RWPE1 (cell line): ENCODE data around the gene POLG.

ENCODE experiments used
- CTCF ChIA-PET: fragments of 350-600 bp; sonication (Branson Sonifier 250); formaldehyde crosslinking; extraction: SDS; loops from one replicate; lab custom pipeline; 2021; lab: Yijun Ruan, JAX
- POLR2A ChIA-PET: fragments of 400-600 bp; formaldehyde crosslinking; extraction: SDS; loops from one replicate; lab custom pipeline; 2020; ENCODE audit warnings: antibody characterized with exemption; ENCODE audit not compliant: low non-redundant PET; lab: Yijun Ruan, JAX
- DNase-seq: peaks from one replicate; pipeline ENCODE4 v3.0.0; 2012; ENCODE audit warnings: low spot score
- H3K27ac ChIP-seq: fragments of 450-650 bp; 2 replicates; pipeline ENCODE4 v1.5.1; 2017
- TF ChIP-seq, protein P1 (sequence below): fragments of 450-650 bp; conservative IDR thresholded peaks from 2 replicates; pipeline ENCODE4 v1.5.1; 2017; ENCODE audit warnings: low read depth, mild to moderate bottlenecking

Gene POLG

DNA sequence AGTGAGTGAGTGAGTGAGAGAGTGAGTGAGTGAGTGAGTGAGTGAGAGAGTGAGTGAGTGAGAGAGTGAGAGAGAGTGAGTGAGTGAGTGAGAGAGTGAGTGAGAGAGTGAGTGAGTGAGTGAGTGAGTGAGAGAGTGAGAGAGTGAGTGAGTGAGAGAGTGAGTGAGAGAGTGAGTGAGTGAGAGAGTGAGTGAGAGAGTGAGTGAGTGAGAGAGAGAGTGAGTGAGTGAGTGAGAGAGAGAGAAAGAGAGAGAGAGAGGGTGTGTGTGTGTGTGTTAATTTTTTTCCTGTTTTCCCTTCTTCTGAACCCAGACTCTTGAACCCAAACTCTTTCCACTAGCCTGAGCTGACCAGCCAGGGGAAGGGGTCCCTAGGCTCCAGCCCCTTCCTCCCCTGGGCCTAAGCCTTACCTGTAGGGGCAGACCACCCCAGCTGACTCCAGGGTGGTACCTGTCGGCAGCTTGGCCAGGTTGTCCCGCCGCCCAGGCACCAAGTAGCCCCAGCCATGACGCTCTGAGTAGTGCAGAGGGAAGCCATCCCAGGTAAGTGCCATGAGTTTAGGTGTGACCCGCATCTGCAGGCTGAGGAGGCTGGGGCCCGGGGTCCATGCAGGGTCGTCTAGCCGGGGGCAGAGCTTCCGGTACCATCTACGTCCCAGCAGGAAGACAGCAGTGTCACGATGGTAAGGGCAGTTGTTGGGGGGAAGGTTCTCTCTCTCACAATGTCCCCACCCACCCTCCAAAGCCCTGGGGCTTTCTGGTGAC, 9.4 kb downstream of the POLG start:
- CTCF ChIA-PET = interaction anchor here (1.0 kb wide), 1 partner anchor 13 kb away, joined by 3 read pairs; no protein-coding TSS in a partner anchor
- no peak for DNase-seq
- POLR2A ChIA-PET = no interaction called here
- no peak overlapping the region for H3K27ac ChIP-seq
- TF ChIP-seq, protein P1, sequence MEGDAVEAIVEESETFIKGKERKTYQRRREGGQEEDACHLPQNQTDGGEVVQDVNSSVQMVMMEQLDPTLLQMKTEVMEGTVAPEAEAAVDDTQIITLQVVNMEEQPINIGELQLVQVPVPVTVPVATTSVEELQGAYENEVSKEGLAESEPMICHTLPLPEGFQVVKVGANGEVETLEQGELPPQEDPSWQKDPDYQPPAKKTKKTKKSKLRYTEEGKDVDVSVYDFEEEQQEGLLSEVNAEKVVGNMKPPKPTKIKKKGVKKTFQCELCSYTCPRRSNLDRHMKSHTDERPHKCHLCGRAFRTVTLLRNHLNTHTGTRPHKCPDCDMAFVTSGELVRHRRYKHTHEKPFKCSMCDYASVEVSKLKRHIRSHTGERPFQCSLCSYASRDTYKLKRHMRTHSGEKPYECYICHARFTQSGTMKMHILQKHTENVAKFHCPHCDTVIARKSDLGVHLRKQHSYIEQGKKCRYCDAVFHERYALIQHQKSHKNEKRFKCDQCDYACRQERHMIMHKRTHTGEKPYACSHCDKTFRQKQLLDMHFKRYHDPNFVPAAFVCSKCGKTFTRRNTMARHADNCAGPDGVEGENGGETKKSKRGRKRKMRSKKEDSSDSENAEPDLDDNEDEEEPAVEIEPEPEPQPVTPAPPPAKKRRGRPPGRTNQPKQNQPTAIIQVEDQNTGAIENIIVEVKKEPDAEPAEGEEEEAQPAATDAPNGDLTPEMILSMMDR = no peak

DNA sequence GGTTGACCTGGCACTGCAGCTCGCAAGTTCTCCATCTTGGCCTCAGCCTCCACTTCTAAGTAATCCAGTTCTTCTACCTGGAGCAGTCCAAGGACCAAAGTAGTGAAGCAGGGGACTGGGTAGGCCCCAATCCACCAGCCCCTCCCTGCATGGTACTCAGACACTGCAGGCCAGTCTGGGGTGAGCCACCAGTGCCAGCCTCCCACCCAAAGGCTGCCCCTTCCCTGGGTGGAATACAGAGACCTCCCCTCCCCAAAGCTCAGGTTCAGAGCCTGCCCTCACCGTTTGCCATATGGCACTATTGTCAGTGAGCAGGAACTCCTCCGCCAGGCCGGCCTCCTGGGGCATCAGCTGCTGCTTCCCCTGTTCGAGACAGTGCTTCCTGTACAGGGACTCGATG, 10.8 kb downstream of the POLG start:
- ChIA-PET POLR2A (no interaction called here), CTCF (no interaction called here)
- no peak for DNase-seq
- TF ChIP-seq, protein P1 = no peak
- H3K27ac ChIP-seq = peak overlapping the region; percentile 4; the same call in 1 of the 2 replicates

DNA sequence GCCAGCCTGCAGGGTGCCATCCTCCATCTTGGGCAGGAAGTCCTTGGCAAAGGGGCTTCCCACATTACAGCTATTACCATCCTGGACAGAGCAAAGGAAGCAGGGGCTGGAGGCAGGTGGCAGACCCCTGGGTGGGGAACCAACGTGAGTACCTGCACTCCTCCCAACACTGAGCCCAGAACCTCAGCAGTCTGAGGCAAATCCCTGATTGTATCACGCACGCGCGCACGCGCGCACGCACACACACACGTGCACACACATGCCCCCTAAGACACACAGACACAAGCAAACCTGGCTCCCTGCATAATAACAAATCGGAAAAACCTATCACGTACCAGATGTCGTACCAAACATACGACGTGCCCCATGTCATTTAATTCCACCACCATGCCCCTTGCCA, 11.8 kb downstream of the POLG start:
- CTCF ChIA-PET = no interaction called here
- DNase-seq = no peak
- no peak overlapping the region; the same call in 1 of the 2 replicates for H3K27ac ChIP-seq
- POLR2A ChIA-PET = no interaction called here
- TF ChIP-seq, protein P1 = no peak

GRCh38 chr15:89321521-89322410, 12.9 kb downstream of the POLG start:
- DNase-seq = no peak
- ChIA-PET POLR2A (no interaction called here), CTCF (interaction anchor here (1.3 kb wide), 1 partner anchor 8 kb away, joined by 3 read pairs; no protein-coding TSS in a partner anchor)
- TF ChIP-seq, protein P1 = no peak
- H3K27ac ChIP-seq = peak overlapping the region; percentile 12

- TF ChIP-seq, protein P1 = no peak
- CTCF ChIA-PET = interaction anchor here (0.7 to 1.3 kb wide), 2 partner anchors 10 to 38 kb away, joined by 3 read pairs; no protein-coding TSS in a partner anchor
- POLR2A ChIA-PET = no interaction called here
These were observed 14.4 kb downstream of the POLG start for GRCh38 chr15:89320200-89320599.

GRCh38 chr15:89319678-89320077, 14.9 kb downstream of the POLG start:
- CTCF ChIA-PET = interaction anchor here (0.7 kb wide), 1 partner anchor 39 kb away, joined by 3 read pairs; no protein-coding TSS in a partner anchor
- TF ChIP-seq, protein P1 = no peak
- POLR2A ChIA-PET = no interaction called here
- H3K27ac ChIP-seq = peak overlapping the region; percentile 46
- DNase-seq = no peak

More at GRCh38 chr15:89320200-89320599, 14.4 kb downstream of the POLG start:
- H3K27ac ChIP-seq = no peak overlapping the region
- DNase-seq = no peak
